HCT116 (cell line): ENCODE results near the gene YIPF3. TPM values are rescaled to one million over a fixed set of nuclear protein-coding genes. Genes with fewer than 3 reads are reported as not detected.

Experiments
- ATAC-seq: fragments of 200-7000 bp; cut with Tn5 transposase; 2 replicates; pipeline ENCODE4 v1.9.1; 2020; ENCODE audit warnings: mild to moderate bottlenecking, moderate library complexity
- BruUV-seq: library from RNA; stranded (reverse); fragments of 400-500 nt; replicated peaks from 2 replicates; lab custom pipeline; 2021; lab: Mats Ljungman, UMichigan
- CTCF ChIA-PET: fragments of 300-600 bp; sonication (Branson Sonifier 250); formaldehyde crosslinking; loops from one replicate; lab custom pipeline; 2021; ENCODE audit warnings: antibody characterized with exemption; lab: Charles Lee
- POLR2A ChIA-PET: fragments of 300-600, 350-600 bp; sonication (Branson Sonifier 250); formaldehyde crosslinking; loops from one replicate; lab custom pipeline; 2021; ENCODE audit warnings: antibody characterized with exemption; lab: Charles Lee
- RAD21 ChIA-PET, 2 experiments: fragments of 300-600 bp; sonication (Branson Sonifier 250); formaldehyde crosslinking; loops; one replicate each; lab custom pipeline; 2023; ENCODE audit warnings: low total read pairs in 2 of 2; ENCODE audit not compliant: uncharacterized antibody in 2 of 2, unreplicated experiment in 2 of 2, low non-redundant PET in 1 of 2; lab: Charles Lee
- DNase-seq: peaks from one replicate; pipeline ENCODE4 v3.0.0-alpha.2; 2010; ENCODE audit warnings: low read depth, low spot score
- H2AFZ ChIP-seq: fragments of 200-600 bp; shearing (Covaris generic), sonication (generic); 2 replicates; pipeline ENCODE4 v1.6.1; 2017; ENCODE audit warnings: low read depth, mixed run types, mixed read lengths, antibody characterized with exemption, low read length; ENCODE audit not compliant: poor library complexity, severe bottlenecking
- H3K27ac ChIP-seq: 2 replicates; pipeline ENCODE4 v1.5.1; 2012; ENCODE audit warnings: low read depth, low read length
- H3K27me3 ChIP-seq: fragments of 200-600 bp; sonication (generic); 2 replicates; pipeline ENCODE4 v1.6.1; 2016; ENCODE audit warnings: mixed run types, low read length, mixed read lengths; ENCODE audit not compliant: insufficient read depth
- H3K36me3 ChIP-seq, 2 experiments: fragments of 200-500 bp in 1 of 2; fragments of 200-600 bp in 1 of 2; sonication (Bioruptor generic) in 1 of 2; sonication (generic) in 1 of 2; 2 replicates each; pipeline versions ENCODE4 v1.5.1 to v1.6.1; 2014 to 2016; ENCODE audit warnings: low read length in 2 of 2, inconsistent platforms in 1 of 2, mixed read lengths in 1 of 2, mixed run types in 1 of 2; ENCODE audit not compliant: insufficient read depth in 2 of 2, control insufficient read depth in 1 of 2
- H3K4me1 ChIP-seq, 2 experiments: fragments of 200-600 bp in 1 of 2; sonication (generic) in 1 of 2; 2 replicates each; pipeline versions ENCODE4 v1.5.1 to v1.6.1; 2012 to 2017; ENCODE audit warnings: low read length in 2 of 2, inconsistent platforms in 1 of 2, mild to moderate bottlenecking in 1 of 2, mixed read lengths in 1 of 2, mixed run types in 1 of 2, moderate library complexity in 1 of 2; ENCODE audit not compliant: insufficient read depth in 2 of 2, control insufficient read depth in 1 of 2
- H3K4me2 ChIP-seq: fragments of 200-600 bp; sonication (generic); 2 replicates; pipeline ENCODE4 v1.6.1; 2017; ENCODE audit warnings: mixed run types, low read length, mixed read lengths
- H3K4me3 ChIP-seq, 2 experiments: fragments of 200-600 bp in 1 of 2; sonication (generic) in 1 of 2; replicated peaks in 1 of 2; 2 replicates each; pipeline ENCODE4 v1.5.1; 2011 to 2016; ENCODE audit warnings: low read length in 2 of 2, control low read depth in 1 of 2, low read depth in 1 of 2, mild to moderate bottlenecking in 1 of 2, mixed read lengths in 1 of 2, mixed run types in 1 of 2
- H3K79me2 ChIP-seq: fragments of 200-600 bp; sonication (generic); 2 replicates; pipeline ENCODE4 v1.6.1; 2017; ENCODE audit warnings: mild to moderate bottlenecking, mixed run types, low read length, moderate library complexity, mixed read lengths; ENCODE audit not compliant: insufficient read depth
- H3K9ac ChIP-seq: fragments of 200-600 bp; sonication (generic); 2 replicates; pipeline ENCODE4 v1.6.1; 2016; ENCODE audit warnings: low read length, mixed read lengths
- H3K9me2 ChIP-seq: fragments of 200-600 bp; sonication (generic), shearing (Covaris generic); 2 replicates; pipeline ENCODE4 v1.6.1; 2017; ENCODE audit warnings: mixed run types, mild to moderate bottlenecking, moderate library complexity; ENCODE audit not compliant: insufficient read depth
- H3K9me3 ChIP-seq, 2 experiments: fragments of 200-500 bp in 1 of 2; fragments of 200-600 bp in 1 of 2; sonication (Bioruptor generic) in 1 of 2; sonication (generic) in 1 of 2; 2 replicates each; pipeline ENCODE4 v1.6.1; 2014 to 2017; ENCODE audit warnings: low read length in 2 of 2, mixed read lengths in 2 of 2, inconsistent platforms in 1 of 2, low read depth in 1 of 2, mild to moderate bottlenecking in 1 of 2, mixed run types in 1 of 2, moderate library complexity in 1 of 2; ENCODE audit not compliant: control insufficient read depth in 1 of 2, insufficient read depth in 1 of 2
- H4K20me1 ChIP-seq: fragments of 200-600 bp; sonication (generic), shearing (Covaris generic); 2 replicates; pipeline ENCODE4 v1.6.1; 2017; ENCODE audit warnings: mixed run types, mild to moderate bottlenecking, moderate library complexity; ENCODE audit not compliant: insufficient read depth
- CBX3 ChIP-seq: IDR thresholded peaks from 2 replicates; pipeline ENCODE4 v1.6.1; 2012; ENCODE audit warnings: low read depth
- CEBPB ChIP-seq: IDR thresholded peaks from 2 replicates; pipeline ENCODE4 v1.6.1; 2012; ENCODE audit warnings: low read depth
- EGR1 ChIP-seq: IDR thresholded peaks from 2 replicates; pipeline ENCODE4 v1.6.1; 2012; ENCODE audit warnings: low read depth
- FOSL1 ChIP-seq: IDR thresholded peaks from 2 replicates; pipeline ENCODE4 v1.6.1; 2012; ENCODE audit warnings: low read depth
- RAD21 ChIP-seq: IDR thresholded peaks from 2 replicates; pipeline ENCODE4 v1.6.1; 2012; ENCODE audit warnings: low read depth, mild to moderate bottlenecking
- SIN3A ChIP-seq: IDR thresholded peaks from 2 replicates; pipeline ENCODE4 v1.6.1; 2012; ENCODE audit warnings: low read depth
- intact Hi-C: fragments of 100-400 bp; cut with micrococcal nuclease; formaldehyde crosslinking; loops from 2 replicates; pipeline ENCODE4 v1.10.0; 2022
- total RNA-seq: library from RNA; stranded (reverse); gene quantifications from one replicate; pipeline ENCODE4 v1.2.1, GENCODE V29; 2021; ENCODE audit not compliant: unreplicated experiment
- TF ChIP-seq, protein P1 (sequence below), 3 experiments: fragments of 200-600 bp in 1 of 3; sonication (generic) in 1 of 3; IDR thresholded peaks in 2 of 3; conservative IDR thresholded peaks in 1 of 3; 2 replicates each; pipeline ENCODE4 v1.5.1; 2012 to 2017; ENCODE audit warnings: low read depth in 2 of 3, low read length in 2 of 3, antibody characterized with exemption in 1 of 3, borderline replicate concordance in 1 of 3, control low read depth in 1 of 3, mild to moderate bottlenecking in 1 of 3, mixed read lengths in 1 of 3, mixed run types in 1 of 3, moderate library complexity in 1 of 3; ENCODE audit not compliant: insufficient read depth in 1 of 3
- TF ChIP-seq, protein P2 (sequence below): IDR thresholded peaks from 2 replicates; pipeline ENCODE4 v1.6.1; 2012
- TF ChIP-seq, protein P3 (sequence below): IDR thresholded peaks from 2 replicates; pipeline ENCODE4 v1.6.1; 2012

YIPF3 gene
- total RNA-seq, 1 experiment from 2014 or later = 84.5 TPM

DNA sequence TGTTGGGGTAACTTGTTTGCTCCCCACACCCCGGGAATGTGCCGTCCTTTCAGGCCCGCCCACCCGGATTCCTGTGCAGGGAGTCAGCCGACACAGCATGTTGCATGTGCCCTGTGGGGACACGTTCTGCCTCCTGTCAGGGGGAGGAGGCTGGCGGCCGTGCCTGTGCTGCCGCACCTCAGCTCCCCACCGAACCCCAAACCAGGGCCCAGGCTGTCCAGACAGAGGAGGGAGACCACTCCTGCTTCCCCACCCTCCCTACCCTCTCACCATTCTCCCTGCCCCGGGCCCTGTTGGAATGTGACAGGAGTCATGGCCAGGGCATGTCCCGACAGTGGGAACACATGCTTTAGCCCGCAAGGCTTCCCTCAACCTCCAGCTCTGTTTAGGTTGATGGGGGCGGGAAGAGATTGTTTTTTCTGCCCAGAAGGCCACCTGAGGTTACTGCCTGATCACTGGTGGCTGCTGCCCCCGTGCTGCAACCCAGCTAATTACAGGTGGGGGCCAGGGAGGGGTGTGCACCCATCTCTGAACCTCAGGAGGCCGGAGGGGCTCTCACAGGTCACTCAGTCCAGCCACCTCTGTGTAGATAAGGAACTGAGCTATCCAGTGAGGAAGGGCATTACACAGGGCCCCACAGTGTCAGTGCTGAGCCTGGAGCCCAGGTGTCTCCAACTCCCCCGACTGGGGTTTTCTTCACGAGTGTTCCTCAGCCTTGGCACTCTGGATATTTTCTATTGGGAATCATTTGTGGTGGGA, 20.2 kb downstream of the YIPF3 start:
- ATAC-seq = peak; percentile 79
- Histone ChIP-seq H3K27me3 (no peaks in the 10 kb centered on the region), H2AFZ (no peak overlapping the region), H3K36me3 (peaks cover 4 to 38% of the 10 kb centered on the region in 2 experiments; a peak in 3 of 4 replicates), H3K9ac (peak overlapping the region; percentile 54), H3K79me2 (peaks cover 41% of the 10 kb centered on the region), H4K20me1 (no peaks in the 10 kb centered on the region), H3K9me2 (no peaks in the 10 kb centered on the region), H3K4me1 (peaks cover 27 to 49% of the 10 kb centered on the region in 2 experiments), H3K27ac (peak overlapping the region; percentile 57), H3K4me3 (peak overlapping the region; percentile 12 to 35; a peak in 3 of 4 replicates), H3K9me3 (no peaks in the 10 kb centered on the region), H3K4me2 (peak overlapping the region; percentile 76)
- POLR2A ChIA-PET = interaction anchor here (1.1 to 1.4 kb wide), 2 partner anchors 11 to 19 kb away, joined by 3 to 4 read pairs; partner anchors contain the start of gene TJAP1
- CTCF ChIA-PET = interaction anchor here (0.7 to 3.1 kb wide), 10 partner anchors 10 to 322 kb away, joined by 3 to 25 read pairs (median 5); partner anchors contain the start of genes DNPH1 and LRRC73
- intact Hi-C loops = loop anchor here (1.0 to 5.0 kb wide), 3 partner anchors 42 to 594 kb away; no protein-coding TSS in a partner anchor
- no TSS peak for BruUV-seq
- peak; percentile 53; the same call in 1 of the 2 replicates for TF ChIP-seq EGR1
- no peak for TF ChIP-seq CEBPB
- TF ChIP-seq, protein P1, sequence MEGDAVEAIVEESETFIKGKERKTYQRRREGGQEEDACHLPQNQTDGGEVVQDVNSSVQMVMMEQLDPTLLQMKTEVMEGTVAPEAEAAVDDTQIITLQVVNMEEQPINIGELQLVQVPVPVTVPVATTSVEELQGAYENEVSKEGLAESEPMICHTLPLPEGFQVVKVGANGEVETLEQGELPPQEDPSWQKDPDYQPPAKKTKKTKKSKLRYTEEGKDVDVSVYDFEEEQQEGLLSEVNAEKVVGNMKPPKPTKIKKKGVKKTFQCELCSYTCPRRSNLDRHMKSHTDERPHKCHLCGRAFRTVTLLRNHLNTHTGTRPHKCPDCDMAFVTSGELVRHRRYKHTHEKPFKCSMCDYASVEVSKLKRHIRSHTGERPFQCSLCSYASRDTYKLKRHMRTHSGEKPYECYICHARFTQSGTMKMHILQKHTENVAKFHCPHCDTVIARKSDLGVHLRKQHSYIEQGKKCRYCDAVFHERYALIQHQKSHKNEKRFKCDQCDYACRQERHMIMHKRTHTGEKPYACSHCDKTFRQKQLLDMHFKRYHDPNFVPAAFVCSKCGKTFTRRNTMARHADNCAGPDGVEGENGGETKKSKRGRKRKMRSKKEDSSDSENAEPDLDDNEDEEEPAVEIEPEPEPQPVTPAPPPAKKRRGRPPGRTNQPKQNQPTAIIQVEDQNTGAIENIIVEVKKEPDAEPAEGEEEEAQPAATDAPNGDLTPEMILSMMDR (IDR thresholded peaks at IDR 0.05 in 2 of 3, conservative IDR thresholded peaks at IDR 0.05 in 1 of 3; ENCODE audit: borderline replicate concordance in 1 of 3, insufficient read depth in 1 of 3, low read depth in 2 of 3, low read length in 2 of 3) = peak; percentile 74 to 84 (median 83)
- TF ChIP-seq RAD21 = peak; percentile 89
- TF ChIP-seq, protein P2, sequence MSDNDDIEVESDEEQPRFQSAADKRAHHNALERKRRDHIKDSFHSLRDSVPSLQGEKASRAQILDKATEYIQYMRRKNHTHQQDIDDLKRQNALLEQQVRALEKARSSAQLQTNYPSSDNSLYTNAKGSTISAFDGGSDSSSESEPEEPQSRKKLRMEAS = peak; percentile 84
- TF ChIP-seq, protein P3, sequence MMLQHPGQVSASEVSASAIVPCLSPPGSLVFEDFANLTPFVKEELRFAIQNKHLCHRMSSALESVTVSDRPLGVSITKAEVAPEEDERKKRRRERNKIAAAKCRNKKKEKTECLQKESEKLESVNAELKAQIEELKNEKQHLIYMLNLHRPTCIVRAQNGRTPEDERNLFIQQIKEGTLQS = no peak
- no peak for TF ChIP-seq FOSL1
- TF ChIP-seq CBX3 = no peak
- TF ChIP-seq SIN3A = no peak; the same call in 1 of the 2 replicates
- RAD21 ChIA-PET = interaction anchor here (0.5 to 0.9 kb wide), 4 partner anchors 14 to 233 kb away, joined by 3 to 4 read pairs (median 3); partner anchors contain the start of gene LRRC73 (in 1 of the 2)
- DNase-seq = no peak
